ENCODE data around the gene VWA3B.

GRCh38 chr2:98050070-98050469 lies 36.9 kb upstream of the VWA3B start:
- TF ChIP-seq CTCF (optimal IDR thresholded peaks at IDR 0.05 in 1 of 3, IDR thresholded peaks at IDR 0.05 in 1 of 3, conservative IDR thresholded peaks at IDR 0.05 in 1 of 3; ENCODE audit: extremely low read depth in 1 of 3, insufficient read depth in 2 of 3, low read length in 3 of 3) = no peak
- TF ChIP-seq EZH2 (IDR thresholded peaks at IDR 0.05; ENCODE audit: low read length) = no peak

All from keratinocyte (primary cell).